ENCODE results near the gene TMSB10.

GRCh38 chr2:84873350-84873749 is 32.1 kb upstream of the TMSB10 start:
- TF ChIP-seq CTCF (optimal IDR thresholded peaks at IDR 0.05 in 1 of 3, IDR thresholded peaks at IDR 0.05 in 1 of 3, conservative IDR thresholded peaks at IDR 0.05 in 1 of 3; ENCODE audit: extremely low read depth in 1 of 3, insufficient read depth in 2 of 3, low read length in 3 of 3) (no peak), EZH2 (IDR thresholded peaks at IDR 0.05; ENCODE audit: low read length) (no peak)

All from keratinocyte (primary cell).